ENCODE measurements around the gene SLC25A39. TPM values are rescaled to one million over a fixed set of nuclear protein-coding genes. Genes with fewer than 3 reads are reported as not detected.

SLC25A39 gene
- total and polyA plus RNA-seq, 2 of the 13 experiments (the other 11 are each of a cell fraction or from before 2014, with no cell fraction given) = 144 to 151 TPM

GRCh38 chr17:44344939-44345453 is 20.4 kb upstream of the SLC25A39 start, which contains the start of gene GRN (continued):
- TF ChIP-seq KLF13 (CRISPR knock-in tag; IDR thresholded peaks at IDR 0.05) (no peak), ZNF891 (CRISPR knock-in tag; IDR thresholded peaks at IDR 0.05) (0 out of 2 replicates have a peak, but pooled peaks have one; percentile 0), GMEB2 (CRISPR knock-in tag; IDR thresholded peaks at IDR 0.05; ENCODE audit: low read depth) (peak; percentile 20; the same call in 1 of the 2 replicates), HDAC2 (CRISPR knock-in tag; IDR thresholded peaks at IDR 0.05) (peak; percentile 91), MIER2 (CRISPR knock-in tag; IDR thresholded peaks at IDR 0.05) (peak; percentile 41; the same call in 1 of the 2 replicates), RAD51 (IDR thresholded peaks at IDR 0.05; ENCODE audit: borderline replicate concordance) (peak; percentile 98), HBP1 (CRISPR knock-in tag; IDR thresholded peaks at IDR 0.05; ENCODE audit: low read depth) (peak; percentile 69; the same call in 1 of the 2 replicates), KDM2A (CRISPR knock-in tag; IDR thresholded peaks at IDR 0.05; ENCODE audit: borderline replicate concordance, low read depth) (peak; percentile 85), KMT2A (CRISPR knock-in tag; IDR thresholded peaks at IDR 0.05) (peak; percentile 68), NR2C2 (CRISPR knock-in tag; IDR thresholded peaks at IDR 0.05; ENCODE audit: borderline replicate concordance) (peak; percentile 48; the same call in 1 of the 2 replicates), RNF219 (CRISPR knock-in tag; IDR thresholded peaks at IDR 0.05) (peak; percentile 88; the same call in 1 of the 2 replicates), NFKB2 (CRISPR knock-in tag; IDR thresholded peaks at IDR 0.05; ENCODE audit: borderline replicate concordance) (peak; percentile 73; the same call in 1 of the 2 replicates), PHF21A (CRISPR knock-in tag; IDR thresholded peaks at IDR 0.05) (peak; percentile 98), IRX3 (CRISPR knock-in tag; IDR thresholded peaks at IDR 0.05; ENCODE audit: borderline replicate concordance, low read depth) (no peak), ZNF674 (CRISPR knock-in tag; IDR thresholded peaks at IDR 0.05; ENCODE audit: low read depth) (no peak), ZMAT3 (CRISPR knock-in tag; conservative IDR thresholded peaks at IDR 0.05) (peak; percentile 88; the same call in 1 of the 2 replicates), ZNF20 (CRISPR knock-in tag; IDR thresholded peaks at IDR 0.05) (no peak), ZBTB43 (CRISPR knock-in tag; conservative IDR thresholded peaks at IDR 0.05) (no peak), TCF7 (IDR thresholded peaks at IDR 0.05; ENCODE audit: low read depth) (no peak), HIVEP1 (CRISPR knock-in tag; IDR thresholded peaks at IDR 0.05) (no peak; the same call in 1 of the 2 replicates), ZBTB42 (CRISPR knock-in tag; IDR thresholded peaks at IDR 0.05) (0 out of 2 replicates have a peak, but pooled peaks have one; percentile 52), ETV5 (CRISPR knock-in tag; IDR thresholded peaks at IDR 0.05; ENCODE audit: borderline replicate concordance) (peak; percentile 69), RFX5 (IDR thresholded peaks at IDR 0.05; ENCODE audit: low read depth, low read length) (peak; percentile 65; the same call in 1 of the 2 replicates), ZNF383 (CRISPR knock-in tag; IDR thresholded peaks at IDR 0.05; ENCODE audit: borderline replicate concordance) (no peak), JUNB (CRISPR knock-in tag; IDR thresholded peaks at IDR 0.05; ENCODE audit: borderline replicate concordance) (no peak), ZNF207 (IDR thresholded peaks at IDR 0.05; ENCODE audit: borderline replicate concordance) (no peak)
